ENCODE measurements around the gene TRAPPC4.
A peak's percentile ranks its signal among the peaks of the same experiment; 100 is the strongest.
"Not testable (repeated sequence)": the region's sequence is repeated elsewhere in the genome, so short reads cannot be mapped to it uniquely, and the experiment has no call there.

Gene TRAPPC4

GRCh38 chr11:119015054-119015611, 3.4 kb upstream of the TRAPPC4 start:
- no peak for DNase-seq

GRCh38 chr11:119016216-119017009, 2.2 kb upstream of the TRAPPC4 start:
- no peak for DNase-seq

- DNase-seq = not testable (repeated sequence)
Observed at GRCh38 chr11:119017377-119017776, 1.2 kb upstream of the TRAPPC4 start.

- DNase-seq = no peak
Observed at GRCh38 chr11:119019996-119020395, 1.4 kb downstream of the TRAPPC4 start.

- no peak for DNase-seq
Observed at GRCh38 chr11:119021631-119022030, 3.1 kb downstream of the TRAPPC4 start.

GRCh38 chr11:119023741-119024140, 5.2 kb downstream of the TRAPPC4 start:
- no peak for DNase-seq

- DNase-seq = no peak
Observed at GRCh38 chr11:119024430-119025098, 6.0 kb downstream of the TRAPPC4 start.

GRCh38 chr11:119025099-119025473, 6.5 kb downstream of the TRAPPC4 start:
- peak; percentile 55 for DNase-seq

GRCh38 chr11:119025541-119025940, 7.0 kb downstream of the TRAPPC4 start:
- DNase-seq = no peak

- DNase-seq = no peak
Observed at GRCh38 chr11:119025978-119026766, 7.6 kb downstream of the TRAPPC4 start.

- DNase-seq = no peak
Observed at GRCh38 chr11:119026970-119027369, 8.4 kb downstream of the TRAPPC4 start.

- DNase-seq = no peak
Observed at GRCh38 chr11:119027561-119028345, 9.2 kb downstream of the TRAPPC4 start.

- DNase-seq = peak; percentile 53
Observed at GRCh38 chr11:119028346-119029068, 9.9 kb downstream of the TRAPPC4 start.

GRCh38 chr11:119029069-119029339, 10.4 kb downstream of the TRAPPC4 start:
- peak; percentile 53 for DNase-seq

GRCh38 chr11:119029340-119030028, 10.9 kb downstream of the TRAPPC4 start:
- no peak for DNase-seq

- peak; percentile 80 for DNase-seq
Observed at GRCh38 chr11:119030029-119030328, 11.4 kb downstream of the TRAPPC4 start.

- peak; percentile 100 for DNase-seq
Observed at GRCh38 chr11:119030329-119031047, 11.9 kb downstream of the TRAPPC4 start, which contains the start of gene SLC37A4. TSS of gene SLC37A4 (minus strand) at chr11:119030877.

GRCh38 chr11:119031912-119032280, 13.3 kb downstream of the TRAPPC4 start:
- DNase-seq = no peak

- DNase-seq = not testable (repeated sequence)
Observed at GRCh38 chr11:119033421-119033820, 14.9 kb downstream of the TRAPPC4 start.

- no peak for DNase-seq
Observed at GRCh38 chr11:119034813-119035212, 16.2 kb downstream of the TRAPPC4 start.

GRCh38 chr11:119038884-119039283, 20.3 kb downstream of the TRAPPC4 start:
- no peak for DNase-seq
